Adrenal gland (tissue), 5 donors: ENCODE data around the gene CTCFL.

Experiments
- CTCF ChIP-seq, 6 experiments: fragments of 450-650 bp in 4 of 6; fragments of 200-600 bp in 2 of 6; sonication (generic) in 1 of 6; IDR thresholded peaks; 1 replicate in 5 of 6; 2 replicates in 1 of 6; pipeline versions ENCODE4 v1.5.1 to v1.8.0; 2016 to 2021; ENCODE audit warnings: antibody characterized with exemption in 6 of 6, mild to moderate bottlenecking in 2 of 6, moderate library complexity in 1 of 6
- POLR2A ChIP-seq, 2 donors: fragments of 450-650 bp; IDR thresholded peaks; one replicate each; pipeline ENCODE4 v1.6.1; 2017; ENCODE audit warnings: antibody characterized with exemption in 2 of 2, mild to moderate bottlenecking in 2 of 2, moderate library complexity in 1 of 2
- donor health status: DM: no; HTN: no; CAD: no.

GRCh38 chr20:57523782-57524181 is 1.2 kb downstream of the CTCFL start:
- TF ChIP-seq CTCF (IDR thresholded peaks at IDR 0.05): no peak
- no peak for TF ChIP-seq POLR2A (IDR thresholded peaks at IDR 0.05)
